HPDE6-E6E7 (cell line): ENCODE measurements around the gene SEC16A.
A peak's percentile ranks its signal among the peaks of the same experiment; 100 is the strongest.

ENCODE experiments used
- DNase-seq: peaks from one replicate; pipeline ENCODE4 v3.0.0; 2011; ENCODE audit warnings: missing footprints; ENCODE audit errors: extremely low spot score

Gene SEC16A, protein sequence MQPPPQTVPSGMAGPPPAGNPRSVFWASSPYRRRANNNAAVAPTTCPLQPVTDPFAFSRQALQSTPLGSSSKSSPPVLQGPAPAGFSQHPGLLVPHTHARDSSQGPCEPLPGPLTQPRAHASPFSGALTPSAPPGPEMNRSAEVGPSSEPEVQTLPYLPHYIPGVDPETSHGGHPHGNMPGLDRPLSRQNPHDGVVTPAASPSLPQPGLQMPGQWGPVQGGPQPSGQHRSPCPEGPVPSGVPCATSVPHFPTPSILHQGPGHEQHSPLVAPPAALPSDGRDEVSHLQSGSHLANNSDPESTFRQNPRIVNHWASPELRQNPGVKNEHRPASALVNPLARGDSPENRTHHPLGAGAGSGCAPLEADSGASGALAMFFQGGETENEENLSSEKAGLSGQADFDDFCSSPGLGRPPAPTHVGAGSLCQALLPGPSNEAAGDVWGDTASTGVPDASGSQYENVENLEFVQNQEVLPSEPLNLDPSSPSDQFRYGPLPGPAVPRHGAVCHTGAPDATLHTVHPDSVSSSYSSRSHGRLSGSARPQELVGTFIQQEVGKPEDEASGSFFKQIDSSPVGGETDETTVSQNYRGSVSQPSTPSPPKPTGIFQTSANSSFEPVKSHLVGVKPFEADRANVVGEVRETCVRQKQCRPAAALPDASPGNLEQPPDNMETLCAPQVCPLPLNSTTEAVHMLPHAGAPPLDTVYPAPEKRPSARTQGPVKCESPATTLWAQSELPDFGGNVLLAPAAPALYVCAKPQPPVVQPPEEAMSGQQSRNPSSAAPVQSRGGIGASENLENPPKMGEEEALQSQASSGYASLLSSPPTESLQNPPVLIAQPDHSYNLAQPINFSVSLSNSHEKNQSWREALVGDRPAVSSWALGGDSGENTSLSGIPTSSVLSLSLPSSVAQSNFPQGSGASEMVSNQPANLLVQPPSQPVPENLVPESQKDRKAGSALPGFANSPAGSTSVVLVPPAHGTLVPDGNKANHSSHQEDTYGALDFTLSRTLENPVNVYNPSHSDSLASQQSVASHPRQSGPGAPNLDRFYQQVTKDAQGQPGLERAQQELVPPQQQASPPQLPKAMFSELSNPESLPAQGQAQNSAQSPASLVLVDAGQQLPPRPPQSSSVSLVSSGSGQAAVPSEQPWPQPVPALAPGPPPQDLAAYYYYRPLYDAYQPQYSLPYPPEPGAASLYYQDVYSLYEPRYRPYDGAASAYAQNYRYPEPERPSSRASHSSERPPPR (N-terminal part only)

DNA sequence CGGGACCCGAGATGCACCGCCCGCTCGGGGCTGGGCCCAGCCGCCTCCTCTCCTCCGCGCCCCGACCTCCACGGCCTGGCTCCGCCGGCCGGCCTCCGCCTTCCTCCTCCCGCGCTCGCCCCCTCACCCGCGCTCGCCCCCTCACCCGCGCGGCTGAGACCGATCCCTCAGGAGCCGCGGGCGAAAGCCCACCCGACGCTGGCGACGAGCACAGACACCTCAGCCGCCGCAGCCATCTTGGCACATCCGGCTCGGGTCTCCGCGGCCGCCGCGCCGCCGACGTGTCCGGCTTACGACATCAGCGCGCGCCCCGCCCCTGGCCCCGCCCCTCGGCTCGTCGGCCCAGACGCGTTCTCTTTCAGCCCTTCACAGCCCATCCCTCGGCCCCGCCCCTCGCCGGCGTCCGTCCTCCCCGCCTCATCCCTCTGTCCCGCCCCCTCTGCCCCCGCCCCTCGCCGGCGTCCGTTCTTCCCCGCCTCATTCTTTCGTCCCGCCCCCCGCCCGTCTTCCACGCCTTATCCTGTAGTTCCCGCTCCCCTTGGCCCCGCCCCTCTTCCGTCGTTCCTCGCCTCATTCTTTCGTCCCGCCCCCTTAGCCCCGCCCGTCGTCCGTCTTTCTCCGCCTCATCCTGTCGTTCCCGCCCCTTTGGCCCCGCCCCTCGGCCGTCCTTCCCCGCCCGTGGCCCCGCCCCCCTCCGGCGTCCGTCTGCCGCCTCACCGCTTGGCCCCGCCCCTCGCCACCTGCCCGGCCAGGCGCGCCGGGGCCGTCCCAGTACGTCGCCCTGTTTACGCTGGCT is at the start of gene SEC16A:
SEC16A (minus strand) TSS at position 248 of the 796 bp plus-strand sequence. CDS start 5,425 bp downstream, outside the sequence.
- DNase-seq = peak; percentile 82

DNA sequence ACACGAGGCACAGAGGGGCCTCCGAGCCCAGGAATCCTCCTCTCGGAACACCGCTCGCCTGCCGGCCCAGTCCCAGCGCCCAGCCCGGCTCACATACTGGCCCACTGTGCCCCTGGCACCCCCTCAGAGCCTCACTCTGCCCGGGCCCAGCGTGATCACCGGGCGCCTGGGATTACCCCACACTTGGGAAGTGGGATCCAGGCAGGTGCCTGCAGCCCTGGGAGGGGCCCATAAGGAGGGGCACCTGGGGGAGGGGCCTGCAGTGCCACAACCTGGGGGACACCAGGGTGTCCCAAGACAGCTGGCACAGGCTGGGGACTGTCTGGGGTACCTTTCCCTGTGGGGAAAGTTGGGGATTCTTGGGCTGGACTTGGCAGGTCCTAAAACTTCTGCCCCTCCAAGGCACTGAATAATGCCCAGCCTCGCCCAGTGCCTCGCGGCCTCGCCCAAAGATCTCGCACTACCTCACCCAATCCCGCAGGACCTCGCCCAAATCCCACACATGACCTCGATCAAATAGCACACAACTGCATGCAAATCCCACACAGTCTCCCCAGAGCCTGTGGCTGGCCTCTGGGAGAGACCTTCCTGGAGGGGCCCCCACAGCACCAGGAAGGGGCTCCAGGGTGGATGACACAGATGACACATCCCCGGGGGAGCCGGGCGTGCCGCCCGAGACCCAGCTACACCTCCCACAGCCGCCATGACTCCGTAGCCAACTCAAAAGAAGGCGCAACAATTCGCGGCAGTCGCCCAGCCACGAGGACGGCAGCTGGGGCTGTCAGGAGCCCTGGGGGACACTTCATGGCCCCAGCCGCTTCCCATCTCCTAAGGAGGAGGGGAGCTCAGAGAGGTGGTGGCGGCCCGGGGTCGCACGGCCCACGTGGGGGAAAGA is 49.3 kb upstream of the SEC16A start:
- DNase-seq = no peak

DNA sequence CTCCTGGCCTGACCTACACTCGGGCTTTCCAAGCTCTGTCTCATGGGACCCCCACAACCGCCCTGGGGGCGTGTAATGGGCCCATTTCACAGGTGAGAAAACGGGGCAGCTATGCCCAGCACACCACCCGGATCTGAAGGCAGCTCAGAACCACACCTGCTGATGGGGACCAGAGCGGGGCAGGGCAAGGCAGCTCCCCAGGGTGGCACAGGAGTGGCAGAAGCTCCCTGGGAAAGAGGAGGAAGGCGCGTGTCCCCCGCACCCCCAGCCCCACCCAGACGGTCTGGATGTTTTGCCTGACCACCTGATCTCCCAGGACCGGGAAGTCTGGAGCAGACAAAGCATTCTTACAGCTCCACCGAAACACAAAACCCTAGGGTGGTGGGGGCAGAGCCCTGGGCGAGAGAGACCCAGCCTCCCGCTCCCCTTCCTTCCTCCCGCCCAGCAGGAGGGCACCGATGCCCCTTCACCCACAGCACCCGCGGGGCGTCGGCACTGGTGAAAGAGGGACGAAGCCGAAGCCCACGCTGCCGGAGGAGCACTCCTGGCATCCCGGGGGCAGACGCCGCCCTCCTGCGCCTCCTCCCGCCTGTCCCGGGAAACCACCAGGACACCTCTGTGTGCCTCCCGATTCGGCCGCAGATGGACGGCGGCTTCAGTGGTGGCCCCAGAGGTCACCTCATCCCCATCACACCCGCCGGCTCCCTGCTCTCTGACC is 48.5 kb upstream of the SEC16A start:
- no peak for DNase-seq

DNA sequence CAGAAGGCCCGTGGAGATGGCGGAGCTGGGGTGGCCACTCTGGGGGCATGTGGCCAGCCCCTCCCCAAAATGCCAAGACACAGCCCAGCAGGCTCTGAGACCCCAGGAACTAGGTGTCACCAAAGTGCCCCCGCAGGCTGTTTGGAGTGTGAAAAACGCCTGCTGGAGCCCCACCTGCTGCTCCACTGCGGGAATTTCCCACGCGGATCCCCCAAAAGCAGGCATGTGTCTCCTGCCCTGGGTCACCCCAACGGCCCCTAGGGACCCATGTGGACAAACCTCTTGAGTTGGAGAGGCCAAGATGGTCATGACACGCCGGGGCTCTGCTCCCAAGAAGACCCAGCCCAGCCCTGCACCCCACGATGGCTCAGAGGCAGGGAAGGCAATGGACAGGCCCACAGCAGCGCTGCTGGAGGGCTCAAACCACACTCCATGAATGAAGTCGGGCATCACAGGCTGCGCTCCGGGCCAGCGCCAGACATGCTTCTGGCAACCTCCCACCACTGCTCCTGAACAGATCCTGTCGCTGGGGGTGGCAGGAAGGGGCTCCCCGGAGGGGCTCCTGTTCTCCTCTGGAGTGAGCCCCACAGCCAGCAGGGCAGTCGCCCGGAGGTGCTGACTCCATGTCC is 47.7 kb upstream of the SEC16A start:
- no peak for DNase-seq

DNA sequence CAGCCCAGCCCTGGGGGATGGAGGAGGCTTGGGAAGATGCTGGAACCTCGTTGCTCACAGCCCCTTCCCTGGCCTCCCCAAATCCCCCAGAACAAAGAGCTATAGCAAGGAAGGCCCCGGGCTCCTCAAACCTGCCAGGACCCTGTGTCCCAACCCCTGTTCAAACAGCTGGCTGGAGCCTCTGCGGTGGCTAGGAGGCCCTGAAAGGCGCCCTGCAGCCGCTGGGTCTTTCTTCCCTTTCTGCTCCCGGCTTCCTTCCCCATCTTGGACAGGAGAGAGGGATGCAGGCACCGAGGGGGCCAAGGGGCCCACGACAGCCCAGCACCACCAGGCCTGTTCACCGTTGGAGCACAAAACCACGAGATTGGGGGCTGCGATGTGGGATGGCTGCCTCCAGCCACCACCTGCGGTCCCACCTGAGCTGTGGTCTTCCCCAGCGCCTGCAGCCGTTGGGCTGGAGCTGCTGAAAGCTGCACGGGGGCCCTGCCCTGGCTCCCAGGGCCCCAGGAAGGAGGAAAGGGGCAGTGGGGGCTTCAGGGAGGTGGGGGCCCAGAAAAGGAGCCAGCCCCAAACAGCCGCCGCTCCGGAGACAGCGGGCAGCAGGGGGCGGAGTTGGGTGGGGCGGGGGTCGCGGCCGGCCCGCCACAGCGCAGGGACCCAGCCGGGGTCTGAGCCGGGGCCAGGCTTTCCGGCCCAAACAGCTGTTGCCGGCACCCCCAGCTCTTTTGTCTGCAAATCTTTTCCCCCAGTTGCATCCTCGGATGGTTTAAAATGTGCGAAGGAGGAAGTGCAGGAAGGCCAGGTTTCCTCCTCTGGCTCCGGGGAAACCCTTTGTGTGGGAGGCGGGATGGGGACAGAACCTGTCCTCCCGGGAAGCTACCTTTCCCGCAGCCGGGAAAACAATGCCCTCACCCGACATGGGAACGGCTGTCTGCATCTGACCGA is 46.9 kb upstream of the SEC16A start:
- DNase-seq = no peak

DNA sequence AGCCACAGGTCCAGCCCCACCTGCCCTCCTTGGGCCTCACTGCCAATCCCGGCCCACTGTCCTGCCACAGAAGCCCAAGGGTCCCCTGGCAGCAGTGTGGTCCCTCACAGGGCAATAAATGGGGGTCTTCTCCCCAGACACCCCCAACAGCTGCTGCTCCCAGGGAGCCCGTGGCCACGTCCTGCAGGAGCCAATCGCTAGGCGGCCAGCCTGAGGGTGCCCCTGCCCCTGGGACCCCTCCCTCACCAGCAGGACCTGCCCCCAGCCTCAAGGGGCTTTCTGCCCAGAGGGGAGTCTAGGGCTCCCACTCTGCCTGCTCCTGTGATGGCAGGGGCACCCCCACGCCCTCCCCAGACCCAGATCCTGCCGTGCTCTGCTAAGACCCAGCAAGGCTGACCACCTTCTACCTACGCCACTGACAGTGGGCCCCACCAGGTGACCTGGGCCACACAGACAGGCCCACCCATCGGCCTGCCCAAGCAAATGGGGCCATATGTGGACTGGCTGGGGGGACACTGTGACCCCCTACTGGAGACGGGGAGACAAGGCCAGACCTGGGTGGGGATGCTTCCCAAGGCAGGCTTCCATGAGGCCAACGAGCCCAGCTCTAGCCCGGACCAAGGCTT is 46.0 kb upstream of the SEC16A start:
- no peak for DNase-seq

DNA sequence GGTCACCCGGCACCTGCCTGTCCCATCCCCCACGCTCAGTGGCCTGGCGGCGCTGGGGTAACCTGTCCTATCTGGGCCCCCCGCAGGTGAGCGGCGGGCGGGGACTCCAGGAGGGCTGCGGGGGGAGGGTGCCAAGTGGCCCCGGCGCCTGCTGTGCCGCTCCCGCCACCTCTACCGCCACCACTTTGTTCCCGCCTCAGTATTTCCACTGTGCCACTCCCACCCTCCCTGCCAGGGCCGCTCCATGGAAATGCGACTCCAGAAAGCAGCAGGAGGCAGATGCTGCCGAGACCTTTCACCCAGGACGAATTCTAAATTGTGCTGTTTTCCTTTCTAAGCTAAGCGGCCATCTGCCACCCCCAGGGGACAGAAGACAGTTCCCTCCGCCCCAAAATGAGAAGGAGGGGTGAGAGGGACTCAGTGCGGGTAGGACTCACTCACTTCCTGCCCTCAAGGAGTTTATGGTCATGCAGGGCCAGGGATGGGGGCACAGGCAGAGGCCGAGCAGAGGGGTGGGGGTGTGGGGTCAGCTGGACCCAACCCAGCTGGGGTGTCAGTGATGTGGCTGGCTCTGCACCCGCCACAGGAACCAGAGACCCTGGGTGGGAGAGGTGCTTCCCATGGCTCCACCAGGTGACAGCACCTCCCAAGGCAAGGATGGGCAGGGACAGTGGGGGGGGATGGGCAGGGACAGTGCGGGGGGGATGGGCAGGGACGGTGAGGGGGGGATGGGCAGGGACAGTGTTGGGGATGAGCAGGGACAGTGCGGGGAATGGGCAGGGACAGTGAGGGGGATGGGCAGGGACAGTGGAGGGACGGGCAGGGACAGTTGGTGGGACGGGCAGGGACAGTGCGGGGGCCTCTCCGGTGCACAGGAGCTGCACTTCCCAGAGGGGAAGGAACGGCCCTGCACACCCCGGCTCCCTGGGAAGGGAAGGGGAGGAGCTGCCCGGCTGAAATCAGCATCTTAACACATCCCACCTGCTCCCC is 45.2 kb upstream of the SEC16A start:
- no peak for DNase-seq

DNA sequence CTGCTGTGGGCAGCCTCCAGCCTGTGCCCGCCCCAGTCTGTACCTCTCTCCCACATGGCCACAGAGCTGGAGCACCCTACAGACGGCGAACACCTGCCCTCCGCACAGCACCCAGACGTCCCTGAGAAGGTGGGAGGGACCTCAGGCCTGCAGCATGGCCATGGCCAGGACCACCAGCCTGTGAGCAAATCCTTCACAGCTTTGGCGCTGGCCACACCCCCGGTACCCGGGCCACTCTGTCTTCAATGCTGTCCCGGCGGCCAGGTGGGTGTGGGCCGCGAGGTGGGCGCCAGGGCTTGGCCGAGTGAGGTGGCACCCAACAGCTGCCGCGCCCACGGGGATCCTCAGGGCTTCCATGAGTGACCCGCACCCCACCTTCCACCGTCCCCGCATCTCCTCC is 44.3 kb upstream of the SEC16A start:
- no peak for DNase-seq

DNA sequence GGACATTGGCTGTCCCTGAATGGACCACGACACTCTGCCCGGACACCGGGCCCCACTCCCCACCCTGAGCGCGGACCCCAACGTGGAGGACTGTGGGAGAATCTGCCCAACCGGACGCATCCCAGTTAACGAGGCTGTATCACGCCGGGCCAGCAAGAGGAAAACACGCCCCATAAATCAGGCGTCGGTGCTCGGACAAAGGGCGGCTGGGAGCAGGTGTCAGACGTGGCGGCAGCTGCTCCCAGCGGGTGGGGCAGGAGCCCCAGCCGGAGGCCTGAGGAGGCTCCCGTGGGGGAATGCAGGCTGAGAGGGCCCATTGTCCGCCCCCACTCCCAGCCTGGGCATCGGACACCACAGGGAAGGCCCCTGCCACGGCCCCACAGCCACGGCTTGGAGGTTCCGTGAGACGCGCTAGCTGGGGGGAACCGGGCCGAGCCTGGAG is 43.8 kb upstream of the SEC16A start:
- DNase-seq = no peak

DNA sequence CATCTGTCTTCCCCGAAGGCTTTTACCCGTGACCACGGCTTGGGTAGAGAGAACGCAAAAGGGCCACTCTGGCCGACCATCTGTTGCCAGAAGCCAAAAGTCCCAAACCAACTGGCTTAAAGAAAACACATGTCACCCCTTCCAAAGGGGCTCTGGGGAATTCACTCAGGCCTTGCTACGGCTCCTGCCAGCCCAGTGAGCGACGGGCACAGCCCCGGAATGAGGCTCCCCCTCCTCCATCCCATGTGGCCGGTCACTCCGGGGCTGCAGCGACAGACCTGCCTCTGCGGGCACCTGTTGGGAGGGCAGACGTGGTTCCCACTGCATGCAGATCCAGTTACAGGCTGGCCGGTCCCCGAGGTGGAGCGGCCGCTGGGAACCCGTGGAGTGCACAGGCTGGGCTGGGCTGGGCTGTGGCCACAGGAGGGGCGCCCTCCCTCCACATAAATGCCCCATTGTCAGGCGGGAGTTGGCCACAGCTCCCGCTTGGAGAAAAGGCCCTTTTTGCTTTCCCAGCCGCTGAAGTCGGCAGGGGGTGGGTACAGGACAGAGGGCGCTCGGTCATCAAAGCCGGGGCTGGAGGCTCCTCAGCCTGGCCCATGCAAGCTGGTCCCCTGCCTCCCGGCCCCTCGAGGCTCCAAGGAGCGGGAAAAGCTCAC is 43.1 kb upstream of the SEC16A start:
- DNase-seq = no peak

DNA sequence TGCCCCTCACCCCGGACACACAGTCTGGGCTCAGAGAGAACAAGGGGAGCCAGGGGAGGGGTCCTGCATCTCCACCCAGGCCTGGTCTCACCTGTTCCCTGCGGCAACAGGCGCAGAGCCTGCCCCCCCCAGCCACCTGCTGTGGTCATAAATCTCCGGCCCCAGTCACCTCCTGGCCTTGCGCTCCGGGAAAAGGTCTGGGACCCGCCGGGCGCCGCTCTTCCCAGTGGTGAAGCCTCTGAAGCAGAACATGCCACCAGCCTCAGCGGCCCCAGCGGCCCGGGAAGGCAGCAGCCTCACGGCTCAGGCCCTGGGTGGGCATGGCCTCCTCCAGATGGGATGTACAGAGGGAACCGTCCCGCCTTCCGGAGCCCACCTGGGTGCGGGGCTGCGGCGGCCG is 42.4 kb upstream of the SEC16A start:
- DNase-seq = no peak

DNA sequence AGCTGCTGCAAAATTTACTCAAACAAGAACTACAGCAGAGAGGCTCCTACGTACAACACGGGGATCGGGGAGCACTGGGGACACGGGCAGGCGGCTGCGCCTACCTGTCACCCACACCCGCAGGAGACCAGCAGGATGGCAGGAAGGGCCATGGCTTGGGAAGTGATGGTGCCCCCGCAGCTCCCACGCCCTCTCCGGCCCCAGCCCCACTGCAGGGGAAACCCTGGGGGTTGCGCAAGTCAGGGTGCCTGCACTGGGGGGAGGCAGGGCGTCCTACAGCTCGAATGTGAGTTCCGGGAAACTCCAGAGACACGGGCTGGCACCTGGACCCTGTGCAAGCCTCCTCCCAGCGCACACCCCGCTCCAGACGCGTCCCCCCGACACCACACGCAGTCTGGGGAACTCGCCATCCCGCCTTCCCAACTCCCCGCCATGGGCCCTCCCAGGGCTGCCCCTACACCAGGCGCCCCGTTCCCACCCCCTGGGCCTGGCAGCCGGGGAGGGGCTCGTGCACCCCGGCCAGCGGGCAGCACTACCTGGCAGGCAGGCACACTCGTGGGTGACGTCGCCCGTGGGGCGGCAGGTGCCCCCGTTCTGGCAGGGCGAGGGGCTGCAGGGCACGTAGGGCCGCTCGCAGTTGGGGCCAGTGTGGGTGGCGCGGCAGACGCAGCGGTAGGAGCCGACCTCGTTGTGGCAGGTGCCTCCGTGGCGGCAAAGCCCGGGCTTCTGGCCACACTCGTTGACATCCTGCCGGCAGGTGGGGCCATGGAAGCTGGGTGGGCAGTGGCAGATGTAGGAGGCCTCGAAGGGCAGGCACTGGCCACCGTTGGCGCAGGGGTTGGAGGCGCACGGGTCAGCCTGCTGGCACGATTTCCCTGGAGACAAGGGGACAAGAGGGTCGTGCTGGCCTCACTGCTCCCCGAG is 39.7 kb upstream of the SEC16A start:
- DNase-seq = no peak

DNA sequence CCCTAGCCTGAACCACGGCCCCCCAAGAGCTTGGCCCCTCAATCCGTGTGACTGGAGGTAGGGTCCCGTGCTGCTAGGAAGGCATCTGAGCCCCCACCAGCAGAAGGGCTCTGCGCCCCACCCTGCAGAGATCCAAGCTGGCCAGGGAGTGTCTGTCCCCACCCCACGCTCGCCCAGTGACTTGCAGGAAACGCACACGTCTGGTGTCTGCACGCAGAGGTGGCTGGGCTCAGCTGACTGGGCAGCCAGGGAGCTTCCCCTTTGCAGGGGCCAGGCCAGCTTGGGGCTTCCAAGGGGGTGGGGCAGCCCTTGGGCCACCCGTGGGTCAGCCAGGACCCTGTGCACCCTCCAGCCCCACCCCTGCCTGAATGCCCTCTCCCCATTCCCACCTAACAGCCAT is 38.7 kb upstream of the SEC16A start:
- DNase-seq = no peak

DNA sequence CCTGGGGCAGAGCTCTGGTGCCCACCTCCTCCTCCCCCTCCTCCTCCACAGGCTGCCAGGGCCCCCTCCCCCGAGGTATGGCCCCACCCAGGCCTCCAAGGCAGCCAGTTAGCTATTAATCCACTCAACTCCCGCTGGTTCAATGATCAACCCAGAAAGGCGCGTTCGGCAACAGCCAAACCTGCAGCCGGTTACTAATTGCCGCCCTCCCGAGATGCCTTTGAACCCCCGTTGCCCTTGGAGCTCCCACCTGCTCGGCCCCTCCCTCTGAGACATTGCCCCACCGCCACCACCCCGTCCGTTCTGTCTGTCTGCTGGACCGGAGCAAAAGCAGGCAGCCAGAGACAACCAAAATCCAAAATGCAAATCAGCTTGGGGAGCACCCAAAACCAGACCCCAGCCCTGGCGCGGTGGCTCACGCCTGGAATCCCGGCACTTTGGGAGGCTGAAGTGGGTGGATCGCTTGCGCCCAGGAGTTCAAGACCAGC is 37.3 kb upstream of the SEC16A start:
- DNase-seq = no peak
